GM18858 (cell line): Measurements from ENCODE around the gene GPATCH2L.
A peak's percentile ranks its signal among the peaks of the same experiment; 100 is the strongest.

Experiments
- ATAC-seq: cut with Tn5 transposase; IDR thresholded peaks from one replicate; pipeline ENCODE4 v1.9.1; 2021; ENCODE audit not compliant: unreplicated experiment

GPATCH2L gene

DNA sequence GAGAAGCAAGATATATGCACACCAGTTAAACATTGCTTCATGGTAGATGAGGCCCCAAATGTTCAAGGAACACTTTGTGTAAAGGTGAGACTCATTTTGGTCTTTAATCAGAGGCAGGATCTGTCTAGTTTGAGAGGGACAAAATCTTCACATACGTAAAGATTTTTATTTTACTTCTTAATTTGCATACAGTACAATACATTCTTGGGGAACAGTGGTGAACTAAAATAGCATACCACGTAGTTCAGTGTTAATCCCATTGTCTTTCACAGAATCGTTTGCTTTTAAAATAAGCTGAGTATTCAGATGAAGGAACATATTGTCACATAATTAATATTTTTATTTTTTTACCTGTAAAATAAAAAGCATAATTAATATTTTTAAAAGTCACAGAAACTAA, 43.3 kb downstream of the GPATCH2L start:
- ATAC-seq = no peak

DNA sequence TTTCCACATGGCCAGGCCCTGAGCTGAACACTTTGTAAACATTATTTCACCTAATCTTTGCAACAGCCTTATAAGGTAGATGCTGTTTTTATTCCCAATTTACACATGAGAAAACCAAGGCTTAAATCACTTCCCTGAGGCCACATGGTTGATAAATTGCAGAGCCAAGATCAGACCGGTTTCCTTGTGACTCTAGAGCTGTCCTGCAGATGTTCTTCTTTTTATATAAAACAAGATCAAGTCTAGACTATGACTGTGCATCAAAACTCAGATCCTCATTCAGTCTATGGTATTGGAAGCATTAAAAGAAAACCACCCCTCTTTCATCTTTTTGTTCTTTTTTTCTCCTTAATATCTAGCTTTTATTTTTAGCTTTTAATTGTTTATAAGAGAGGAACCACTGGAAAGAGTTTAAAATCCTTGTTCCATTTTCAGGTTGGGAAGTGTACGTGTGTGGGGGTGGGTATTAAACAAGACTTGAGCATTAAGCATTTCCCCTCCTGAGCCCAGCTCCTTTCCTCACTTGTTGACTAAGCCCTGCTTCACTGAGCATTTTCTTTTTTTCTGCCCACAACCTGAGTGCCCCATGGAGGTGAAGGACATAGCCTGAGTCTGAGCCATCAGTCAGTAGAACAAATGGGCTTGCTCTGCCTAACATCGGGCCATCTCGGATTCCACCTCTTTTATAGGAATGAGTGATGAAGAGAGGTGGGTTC, 45.4 kb downstream of the GPATCH2L start:
- ATAC-seq = no peak

- no peak for ATAC-seq
These were observed 49.4 kb downstream of the GPATCH2L start for GRCh38 chr14:76201162-76201561.

- peak; percentile 62 for ATAC-seq
These were observed 51.6 kb downstream of the GPATCH2L start for GRCh38 chr14:76203086-76204001.

DNA sequence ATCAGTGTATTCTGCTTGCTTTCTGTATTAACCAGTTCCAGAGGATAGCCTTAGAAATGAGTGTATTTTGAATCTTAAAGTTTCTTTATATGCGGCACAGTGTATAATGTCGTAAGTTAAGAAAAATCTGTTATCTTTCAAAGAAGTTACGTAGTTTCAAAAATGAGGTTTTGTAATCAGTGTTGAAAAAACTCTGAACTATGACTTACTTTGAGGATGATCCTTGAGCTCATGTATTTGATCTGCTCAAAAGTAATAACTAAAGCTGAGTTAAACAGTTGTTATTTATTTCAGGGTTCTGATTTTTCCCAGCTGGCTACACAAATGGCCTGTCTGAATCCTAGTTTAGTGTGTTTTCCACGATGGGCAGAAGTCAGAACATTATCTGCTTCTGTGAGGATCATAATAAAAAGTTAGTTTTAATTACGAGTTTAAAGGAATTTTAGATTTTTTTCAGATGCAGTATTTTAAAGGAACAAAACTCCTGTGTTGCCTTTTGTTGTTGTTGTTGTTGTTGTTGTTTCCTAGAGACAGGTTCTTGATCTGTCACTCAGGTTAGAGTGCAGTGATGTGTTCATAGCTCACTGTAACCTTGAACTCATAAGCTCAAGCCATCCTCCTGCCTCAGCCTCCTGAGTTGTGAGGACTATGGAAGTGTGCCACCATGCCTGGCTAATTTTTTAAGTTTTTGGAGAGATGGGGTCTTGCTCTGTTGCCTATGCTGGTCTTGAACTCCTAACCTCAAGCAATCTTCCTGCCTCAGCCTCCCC, 52.9 kb downstream of the GPATCH2L start:
- ATAC-seq = no peak

DNA sequence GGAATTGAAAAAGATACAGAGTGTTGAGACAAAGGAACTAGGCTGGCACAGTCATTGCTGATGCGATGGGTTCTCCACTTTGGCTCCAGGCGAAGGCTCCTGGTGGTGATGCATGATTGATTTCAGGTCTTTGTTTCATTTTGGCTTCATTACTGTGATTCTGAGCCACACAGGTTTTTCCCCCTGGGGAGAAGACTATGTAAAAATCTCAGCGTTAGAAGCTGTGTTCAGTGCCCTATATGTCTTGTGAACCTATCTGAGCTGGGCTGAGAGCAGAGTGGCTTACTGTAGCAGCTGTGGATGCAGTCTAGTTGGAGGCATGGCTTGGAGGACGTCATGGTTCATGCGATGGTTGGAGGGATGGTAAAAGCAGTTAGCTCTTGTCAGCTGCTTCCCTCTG, 54.0 kb downstream of the GPATCH2L start:
- no peak for ATAC-seq

DNA sequence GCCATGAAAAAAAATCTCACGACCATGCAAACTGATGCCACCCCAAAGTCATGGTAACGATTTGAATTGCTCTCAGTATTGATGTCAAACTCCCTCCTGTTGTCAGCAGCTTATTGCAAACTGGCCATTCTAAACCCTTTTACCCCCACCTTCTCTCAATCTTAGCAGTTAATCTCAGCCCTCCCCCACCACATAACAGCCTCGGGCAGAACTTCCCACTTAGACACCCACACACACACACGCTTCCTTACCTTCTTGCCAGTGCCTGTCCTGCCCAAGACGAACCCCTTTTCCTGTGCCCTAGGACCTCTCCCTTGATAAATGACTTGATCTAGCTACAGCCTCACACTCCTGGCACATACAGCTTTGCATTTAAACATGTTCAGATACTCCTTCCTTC, 56.6 kb downstream of the GPATCH2L start:
- no peak for ATAC-seq

DNA sequence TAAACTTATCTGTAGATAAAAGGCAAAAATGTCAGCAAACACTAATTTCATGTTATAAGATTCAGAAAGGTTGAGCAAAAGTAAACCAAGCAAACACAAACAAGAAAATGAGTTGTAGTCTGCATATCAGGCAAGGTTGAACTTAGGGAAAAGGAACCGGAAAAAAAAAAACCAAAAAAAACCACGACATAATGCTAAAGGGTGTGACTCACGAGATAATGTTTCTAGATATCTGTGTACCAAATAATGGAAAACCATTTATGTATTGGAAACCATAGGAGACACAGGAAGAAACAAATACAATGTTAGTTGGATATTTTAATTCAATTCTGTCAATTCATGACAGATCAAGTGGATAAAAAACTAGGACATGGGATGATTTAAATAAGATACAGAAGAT, 60.5 kb downstream of the GPATCH2L start:
- no peak for ATAC-seq

DNA sequence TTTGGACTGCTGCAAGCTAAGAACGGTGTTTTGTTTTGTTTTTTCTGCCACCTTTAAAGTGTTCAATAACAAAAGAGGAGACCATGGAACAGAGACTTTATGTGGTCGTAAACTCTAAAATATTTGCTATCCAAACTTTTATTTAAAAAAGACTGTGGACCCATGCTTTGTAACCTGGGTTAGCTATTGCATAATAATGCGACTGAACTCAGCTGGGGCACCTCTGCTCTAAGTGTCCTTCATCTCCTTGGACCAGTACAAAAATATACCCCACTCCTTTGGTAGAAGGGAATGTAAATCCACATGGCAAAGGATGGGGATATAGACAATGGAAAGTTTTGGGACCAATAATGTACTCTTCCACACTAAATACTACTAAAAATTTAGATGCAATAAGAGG, 65.5 kb downstream of the GPATCH2L start:
- ATAC-seq = no peak

GRCh38 chr14:76218662-76219061, 66.9 kb downstream of the GPATCH2L start:
- ATAC-seq = no peak

- no peak for ATAC-seq
These were observed 68.2 kb downstream of the GPATCH2L start for GRCh38 chr14:76219873-76220272.

GRCh38 chr14:76227450-76228050, 75.8 kb downstream of the GPATCH2L start:
- no peak for ATAC-seq

DNA sequence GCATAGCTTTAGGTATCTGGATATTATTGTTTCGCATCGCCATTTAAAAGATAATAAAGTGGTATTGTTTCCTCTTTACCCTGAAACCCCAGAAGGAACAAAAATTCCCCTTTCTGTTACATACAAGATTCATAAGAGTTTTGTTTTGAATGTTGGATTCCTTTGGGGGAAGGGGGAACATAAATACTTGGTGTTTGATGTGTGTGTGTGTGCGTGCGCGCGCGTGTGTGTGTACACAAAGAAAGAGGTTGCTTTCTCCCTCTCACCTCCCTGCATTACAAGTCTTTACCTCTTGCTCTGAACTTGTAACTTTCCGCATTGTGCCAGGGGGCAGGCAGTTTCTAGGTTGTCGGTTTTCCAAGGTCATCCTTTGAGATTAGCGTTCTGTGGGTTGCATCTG, 76.4 kb downstream of the GPATCH2L start:
- ATAC-seq = no peak

DNA sequence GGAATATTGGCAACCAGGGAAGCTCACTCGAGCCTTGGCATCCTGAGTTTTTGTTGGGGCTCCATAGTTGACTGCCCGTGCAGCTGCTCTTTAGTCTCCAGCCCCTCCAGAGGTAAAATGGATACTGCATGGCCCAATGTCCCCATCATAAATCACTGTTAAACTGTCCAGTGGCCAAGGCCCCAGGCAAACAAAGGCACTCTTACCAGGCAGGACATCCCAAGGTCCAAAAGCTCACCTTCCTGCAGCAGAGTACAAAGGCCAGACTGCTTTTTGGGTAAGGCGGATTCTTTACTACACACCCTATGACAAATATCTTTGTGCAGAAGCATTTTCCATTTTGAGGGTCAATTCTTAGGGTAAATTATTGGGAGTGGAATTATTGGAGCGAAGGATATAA, 81.1 kb downstream of the GPATCH2L start:
- no peak for ATAC-seq

GRCh38 chr14:76235628-76236027, 83.9 kb downstream of the GPATCH2L start:
- ATAC-seq = no peak

- ATAC-seq = peak; percentile 66
These were observed 84.7 kb downstream of the GPATCH2L start for GRCh38 chr14:76236172-76237130.

DNA sequence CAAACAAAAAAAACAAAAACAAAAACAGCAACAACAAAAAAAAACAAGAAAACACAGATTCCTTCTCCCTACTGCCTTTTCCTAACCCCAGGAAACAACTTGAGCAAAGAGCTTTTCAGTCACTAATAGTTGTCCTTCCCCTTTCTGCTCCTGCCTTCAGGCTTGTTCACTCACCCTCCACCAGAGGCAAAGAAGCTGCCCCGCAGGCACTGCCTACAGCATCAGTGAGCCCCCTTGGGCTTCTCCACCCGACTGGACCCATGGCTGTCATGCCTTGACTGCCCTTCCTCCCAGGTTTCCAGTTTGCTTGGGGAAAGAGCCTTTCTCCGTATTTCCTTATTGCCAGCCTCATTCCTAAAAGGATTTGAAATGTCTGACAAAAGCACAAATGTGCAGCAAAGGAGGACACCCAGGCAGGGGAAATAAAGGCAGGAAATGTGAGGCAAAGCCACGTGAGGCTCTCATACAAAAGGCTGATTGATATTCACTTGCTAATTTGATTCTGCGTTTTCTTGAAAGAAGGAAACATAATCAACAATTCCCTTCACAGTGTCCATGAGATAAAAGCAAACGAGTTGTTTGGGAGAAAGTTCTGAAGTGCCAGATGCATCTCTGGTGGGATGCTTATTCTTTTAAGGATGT, 85.7 kb downstream of the GPATCH2L start:
- no peak for ATAC-seq

DNA sequence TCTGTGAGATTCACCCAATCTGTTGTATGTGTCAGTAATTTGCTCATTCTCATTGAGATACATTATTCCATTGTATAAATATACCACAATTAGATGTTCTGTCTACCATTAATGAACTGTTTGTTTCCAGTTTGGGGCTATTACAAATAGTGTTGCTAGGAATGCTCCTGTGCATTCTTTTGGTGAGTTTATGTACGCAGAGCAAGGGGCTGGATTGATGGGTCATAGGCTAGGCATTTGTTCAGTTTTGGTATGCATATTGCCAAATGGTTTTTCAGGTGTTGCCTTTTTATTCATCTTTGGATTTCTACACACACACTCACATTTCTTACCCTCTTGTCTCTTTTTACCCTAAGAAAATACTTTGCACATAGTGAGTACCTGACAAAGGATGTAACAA, 93.4 kb downstream of the GPATCH2L start:
- ATAC-seq = no peak

- ATAC-seq = no peak
These were observed 98.6 kb downstream of the GPATCH2L start for GRCh38 chr14:76250302-76250701.
